Stimulated activated CD4-positive, alpha-beta T cell treated with anti-CD3 and anti-CD28 coated beads, Interleukin-2, amount 100 ng/mL, for 4 hours (primary cell): ENCODE data around the gene WNT10A.
"Not testable (repeated sequence)": the region's sequence is repeated elsewhere in the genome, so short reads cannot be mapped to it uniquely, and the experiment has no call there.

Source experiments
- DNase-seq: peaks from one replicate; pipeline ENCODE4 v3.0.0-alpha.2; 2020; ENCODE audit warnings: low read depth

Gene WNT10A

GRCh38 chr2:218893349-218894150 lies 12.9 kb downstream of the WNT10A start:
- DNase-seq: peak; percentile 44

DNA sequence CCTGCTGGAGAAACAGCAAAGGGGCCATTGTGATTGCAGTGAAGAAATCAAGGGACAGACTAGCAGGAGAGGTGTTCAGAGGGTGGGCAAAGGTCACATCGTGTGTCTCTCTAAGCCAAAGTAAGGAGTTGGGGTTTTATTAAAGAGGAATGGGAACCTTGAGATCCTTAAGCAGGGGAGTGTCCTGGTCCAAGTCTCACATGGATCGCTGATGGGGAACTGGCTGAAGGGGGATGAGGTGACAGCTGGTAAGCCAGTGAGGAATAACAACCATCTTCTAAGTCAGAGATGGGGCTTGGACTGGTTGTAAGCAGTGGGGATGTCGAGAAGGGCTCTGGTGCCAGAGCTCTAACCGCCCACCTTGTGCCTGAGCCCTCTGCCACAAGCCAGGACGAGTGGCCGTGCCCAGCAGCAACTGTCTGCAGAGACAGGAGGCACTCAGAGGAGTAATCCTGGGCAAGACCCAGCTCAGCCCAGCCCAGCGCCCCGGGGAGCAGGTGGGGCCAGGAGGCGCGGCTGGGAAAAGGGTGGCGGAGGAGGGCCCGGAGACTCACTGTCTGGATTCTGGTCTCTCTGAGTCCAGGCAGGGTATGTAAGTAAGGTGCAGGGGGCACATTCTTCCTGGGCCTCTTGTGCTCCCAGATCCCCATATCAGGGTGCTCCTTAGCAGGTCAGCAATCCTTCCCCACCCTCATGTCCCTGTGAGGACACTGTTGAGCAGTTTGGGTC lies 13.7 kb downstream of the WNT10A start:
- DNase-seq: no peak

DNA sequence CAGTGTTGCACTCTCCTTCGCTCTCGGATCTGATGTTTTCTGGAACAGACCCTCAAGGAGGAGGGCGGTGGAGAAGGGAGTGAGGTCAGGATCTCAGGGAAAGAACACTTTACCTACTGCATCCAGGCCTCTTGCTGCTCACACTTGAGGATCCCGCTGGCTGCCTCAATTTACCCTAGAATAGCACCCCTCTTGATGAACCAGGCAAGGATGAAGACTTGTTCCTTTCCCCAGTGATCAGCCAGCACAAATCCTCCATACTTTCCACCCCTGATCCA lies 14.2 kb downstream of the WNT10A start:
- DNase-seq: no peak

DNA sequence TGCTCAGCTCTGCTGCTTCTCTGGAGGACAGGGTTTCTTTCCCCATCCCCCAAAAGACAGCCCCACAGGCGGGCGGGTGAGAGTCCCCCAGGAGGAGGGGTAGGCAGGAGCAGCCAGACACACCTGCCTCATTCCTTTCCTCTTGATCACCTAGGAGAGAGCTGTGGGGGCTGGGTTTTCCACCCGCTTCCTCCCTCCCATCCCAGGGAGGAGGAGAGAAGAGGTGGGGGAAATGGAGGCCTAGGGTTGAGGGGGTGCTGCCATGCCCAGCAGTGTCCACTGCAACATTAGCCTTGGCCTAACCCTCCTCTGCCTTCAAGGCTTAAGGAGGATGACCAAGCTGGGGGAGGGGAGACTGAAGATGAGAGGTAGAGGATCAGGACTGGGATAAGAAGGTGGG lies 14.7 kb downstream of the WNT10A start:
- DNase-seq: no peak

GRCh38 chr2:218895759-218896500 lies 15.3 kb downstream of the WNT10A start:
- DNase-seq: no peak

GRCh38 chr2:218896501-218897393 lies 16.1 kb downstream of the WNT10A start:
- peak; percentile 83 for DNase-seq

GRCh38 chr2:218897394-218898108 lies 16.9 kb downstream of the WNT10A start:
- DNase-seq: no peak

DNA sequence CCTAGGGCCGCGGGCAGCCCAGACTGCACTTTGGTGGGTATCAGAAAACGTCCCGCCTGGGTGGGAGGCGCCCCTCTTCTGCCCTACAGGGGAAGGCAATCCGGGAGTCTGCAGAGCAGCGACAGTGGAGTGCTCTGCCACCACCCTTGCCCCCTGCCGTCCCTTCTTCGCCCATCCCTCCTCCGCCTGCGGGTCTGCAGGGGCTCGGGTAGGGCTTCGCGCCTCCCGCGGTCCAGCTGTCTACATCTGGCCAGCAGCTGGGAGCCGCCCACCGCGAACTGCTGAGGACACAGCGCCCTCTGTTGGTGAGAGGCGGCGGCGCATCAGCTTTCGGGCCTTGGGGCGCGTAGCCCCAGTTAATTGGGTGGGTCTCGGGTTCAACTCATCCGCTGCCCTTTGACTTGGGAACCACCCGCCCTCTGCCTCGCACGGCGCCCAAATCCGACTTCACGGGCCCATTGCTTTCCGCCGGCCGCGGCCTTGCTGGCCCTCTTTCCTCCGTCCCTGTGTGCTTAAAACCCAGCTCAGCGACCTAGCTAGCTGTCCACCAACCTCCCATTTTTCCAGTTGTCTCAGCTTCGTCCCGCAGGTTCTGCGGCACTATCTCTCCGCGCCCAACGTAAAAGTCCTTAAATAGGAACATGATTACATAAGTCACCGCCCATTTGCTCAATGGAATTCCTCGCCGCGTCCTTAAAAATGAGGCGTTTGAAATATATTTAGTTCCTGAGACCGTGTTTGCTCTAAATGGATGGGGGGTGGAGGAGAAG lies 17.6 kb downstream of the WNT10A start:
- peak; percentile 66 for DNase-seq

GRCh38 chr2:218899147-218899546 lies 18.5 kb downstream of the WNT10A start:
- no peak for DNase-seq

GRCh38 chr2:218902427-218902826 lies 21.8 kb downstream of the WNT10A start:
- DNase-seq: no peak

DNA sequence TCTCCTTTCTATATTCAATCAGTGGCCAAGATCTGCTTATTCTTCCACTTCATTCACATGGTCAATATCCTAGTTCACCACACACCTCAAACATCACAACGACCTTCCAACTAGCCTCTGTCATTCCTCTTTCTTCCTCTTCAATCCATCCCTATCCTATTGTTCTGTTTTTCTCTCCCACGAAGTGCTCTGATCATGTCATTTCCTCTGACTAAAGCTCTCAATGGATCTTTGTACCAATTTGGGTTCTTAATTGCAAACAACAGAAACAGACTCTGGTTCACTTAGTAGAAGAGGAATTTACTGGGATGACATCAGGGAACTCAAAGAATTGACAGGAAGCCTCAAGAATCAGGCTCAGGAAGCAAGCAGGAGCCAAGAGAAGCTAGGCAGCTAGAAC lies 23.5 kb downstream of the WNT10A start:
- DNase-seq: no peak

DNA sequence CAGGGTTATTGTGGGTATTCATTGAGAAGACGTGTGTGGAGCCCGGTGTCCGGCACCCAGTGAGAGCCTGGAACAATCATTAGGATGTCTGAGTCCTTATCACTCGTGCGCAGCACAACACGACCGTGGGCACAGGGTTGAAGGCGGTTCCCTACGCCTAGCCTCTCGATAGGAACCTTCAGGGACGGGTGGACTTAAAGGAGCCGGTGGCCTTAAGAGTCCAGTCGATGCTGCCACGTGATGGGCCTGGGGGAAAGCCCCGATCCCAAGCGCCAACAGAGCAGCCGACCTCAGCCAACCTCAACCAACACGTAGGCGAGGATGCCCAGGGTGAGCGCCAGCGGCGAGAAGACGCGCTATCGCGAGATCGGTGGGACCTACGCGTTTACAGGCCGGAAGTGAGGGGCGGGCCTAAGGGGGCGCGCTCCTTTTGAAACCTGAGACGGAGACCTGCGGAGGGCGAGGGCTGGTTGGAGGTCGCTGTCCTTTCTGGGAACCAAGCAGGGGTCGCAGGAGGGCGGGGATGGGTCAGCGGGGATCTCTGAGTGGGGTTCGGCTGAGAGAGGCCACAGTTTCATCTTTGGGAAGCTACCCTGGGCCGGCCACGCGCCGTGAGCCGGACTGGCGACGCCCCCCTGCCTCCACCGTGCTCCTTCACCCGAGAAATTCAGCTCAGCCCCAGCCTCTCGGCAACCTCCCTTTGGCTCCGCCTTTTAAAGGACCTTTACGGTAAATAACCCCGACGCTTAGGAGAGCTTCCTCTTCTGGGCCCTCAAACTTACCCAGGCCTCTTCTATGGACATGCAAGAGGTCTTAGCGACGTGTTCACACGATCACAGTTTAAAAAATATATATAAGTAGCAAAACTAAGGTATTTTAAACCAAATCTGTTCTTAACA lies 28.3 kb downstream of the WNT10A start:
- DNase-seq: peak; percentile 83

- DNase-seq: no peak
Measured at GRCh38 chr2:218910741-218911140, 30.1 kb downstream of the WNT10A start.

DNA sequence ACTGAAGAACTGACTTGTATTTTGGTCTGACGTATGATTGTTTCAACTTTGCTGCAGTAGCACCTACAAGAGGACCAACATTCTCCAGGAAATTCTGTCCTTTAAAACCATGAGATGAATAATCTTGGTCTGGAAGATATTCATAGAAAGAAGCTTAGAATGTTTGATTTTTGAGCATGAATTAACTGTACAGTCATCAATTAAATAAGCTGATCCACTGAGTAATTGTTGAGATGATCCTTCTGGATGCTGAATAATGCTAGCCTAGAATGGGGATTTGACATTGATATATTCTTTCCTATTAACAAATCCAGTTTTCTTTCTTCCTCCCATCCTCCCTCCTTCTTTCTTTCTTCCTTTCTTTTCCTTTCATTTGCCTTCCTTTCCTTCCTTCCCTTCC lies 39.9 kb downstream of the WNT10A start:
- DNase-seq: no peak

- no peak for DNase-seq
Measured at GRCh38 chr2:218924757-218925156, 44.1 kb downstream of the WNT10A start.

- DNase-seq: no peak
Measured at GRCh38 chr2:218925434-218925833, 44.8 kb downstream of the WNT10A start.

DNA sequence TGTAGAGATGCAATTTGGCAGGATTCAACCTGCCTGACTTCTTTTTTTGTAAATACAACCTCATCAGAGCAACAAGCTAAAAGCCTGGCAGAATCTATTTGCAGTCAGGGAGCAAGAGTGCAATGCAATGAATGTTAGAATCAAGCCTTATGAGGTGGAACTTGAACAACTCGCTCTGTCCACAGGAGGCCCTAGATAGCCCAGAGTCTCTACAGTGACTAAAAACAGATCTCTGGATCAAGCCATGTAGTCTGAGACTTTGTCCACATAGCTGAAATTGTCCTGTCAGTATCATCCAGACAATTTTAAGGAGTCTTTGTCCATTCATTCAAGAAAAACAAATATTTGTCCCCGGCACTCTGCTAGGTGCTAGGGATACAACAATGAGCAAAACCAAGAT lies 46.8 kb downstream of the WNT10A start:
- DNase-seq: no peak

GRCh38 chr2:218927876-218928275 lies 47.2 kb downstream of the WNT10A start:
- DNase-seq: no peak

DNA sequence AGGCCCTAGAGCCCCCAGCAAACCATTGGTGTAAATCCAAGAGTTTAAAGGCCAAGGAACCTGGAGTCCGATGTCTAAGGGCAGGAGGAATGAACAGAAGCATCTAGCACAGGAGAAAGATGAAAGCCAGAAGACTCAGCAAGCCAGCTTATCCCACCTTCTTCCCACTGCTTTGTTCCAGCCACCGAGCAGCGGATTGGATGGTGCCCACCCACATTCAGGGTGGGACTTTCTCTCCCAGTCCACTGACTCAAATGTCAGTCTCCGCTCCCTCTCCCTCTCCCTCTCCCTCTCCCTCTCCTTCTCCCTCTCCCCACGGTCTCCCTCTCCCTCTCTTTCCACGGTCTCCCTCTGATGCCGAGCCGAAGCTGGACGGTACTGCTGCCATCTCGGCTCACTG lies 49.8 kb downstream of the WNT10A start:
- not testable (repeated sequence) for DNase-seq

- DNase-seq: not testable (repeated sequence)
Measured at GRCh38 chr2:218931751-218932150, 51.1 kb downstream of the WNT10A start.
